GM19455 (cell line): ENCODE data around the gene TRIM7.
"Not testable (repeated sequence)": the region's sequence is repeated elsewhere in the genome, so short reads cannot be mapped to it uniquely, and the experiment has no call there.

ENCODE experiments used
- ATAC-seq: cut with Tn5 transposase; IDR thresholded peaks from one replicate; pipeline ENCODE4 v1.9.1; 2021; ENCODE audit not compliant: unreplicated experiment

TRIM7 gene

GRCh38 chr5:181194489-181195248 lies 10.3 kb downstream of the TRIM7 start:
- no peak for ATAC-seq

- no peak for ATAC-seq
Measured at GRCh38 chr5:181193656-181194055, 11.3 kb downstream of the TRIM7 start.

GRCh38 chr5:181192337-181193046 lies 12.5 kb downstream of the TRIM7 start:
- no peak for ATAC-seq

GRCh38 chr5:181191526-181192336 lies 13.3 kb downstream of the TRIM7 start:
- peak; percentile 58 for ATAC-seq

- peak; percentile 13 for ATAC-seq
Measured at GRCh38 chr5:181190711-181191525, 14.1 kb downstream of the TRIM7 start.

GRCh38 chr5:181189962-181190710 lies 14.9 kb downstream of the TRIM7 start:
- ATAC-seq, result no peak

- no peak for ATAC-seq
Measured at GRCh38 chr5:181189363-181189961, 15.5 kb downstream of the TRIM7 start.

GRCh38 chr5:181188700-181189362 lies 16.2 kb downstream of the TRIM7 start:
- ATAC-seq, result no peak

GRCh38 chr5:181187500-181188213 lies 17.3 kb downstream of the TRIM7 start:
- ATAC-seq, result no peak

GRCh38 chr5:181186986-181187499 lies 18.0 kb downstream of the TRIM7 start:
- ATAC-seq, result no peak

GRCh38 chr5:181186022-181186421 lies 19.0 kb downstream of the TRIM7 start:
- no peak for ATAC-seq

GRCh38 chr5:181185560-181185959 lies 19.4 kb downstream of the TRIM7 start:
- no peak for ATAC-seq

GRCh38 chr5:181184845-181185216 lies 20.2 kb downstream of the TRIM7 start:
- ATAC-seq, result no peak

- no peak for ATAC-seq
Measured at GRCh38 chr5:181182651-181183050, 22.3 kb downstream of the TRIM7 start.

- ATAC-seq, result peak; percentile 44
Measured at GRCh38 chr5:181181650-181182565, 23.1 kb downstream of the TRIM7 start.

- not testable (repeated sequence) for ATAC-seq
Measured at GRCh38 chr5:181177559-181177958, 27.4 kb downstream of the TRIM7 start.

- no peak for ATAC-seq
Measured at GRCh38 chr5:181176254-181176952, 28.6 kb downstream of the TRIM7 start.
